SK-N-MC (cell line): ENCODE data around the gene RCBTB1.
"Not testable (repeated sequence)": the region's sequence is repeated elsewhere in the genome, so short reads cannot be mapped to it uniquely, and the experiment has no call there.

ENCODE experiments used
- DNase-seq: peaks from one replicate; pipeline ENCODE4 v3.0.0-alpha.2; 2011; ENCODE audit warnings: low read depth, low spot score
- H3K27ac ChIP-seq: fragments of 200-600 bp; sonication (generic); 2 replicates; pipeline ENCODE4 v1.5.1; 2016; ENCODE audit warnings: mixed run types
- H3K36me3 ChIP-seq: fragments of 200-600 bp; sonication (generic); 2 replicates; pipeline ENCODE4 v1.6.1; 2017; ENCODE audit warnings: antibody characterized with exemption, low read length, mixed read lengths; ENCODE audit not compliant: insufficient read depth
- H3K4me3 ChIP-seq: fragments of 200-600 bp; sonication (generic); 2 replicates; pipeline ENCODE4 v1.5.1; 2016
- H3K9ac ChIP-seq: fragments of 200-600 bp; sonication (generic); 2 replicates; pipeline ENCODE4 v1.8.0; 2017; ENCODE audit warnings: mixed run types, mixed read lengths; ENCODE audit not compliant: insufficient read length
- H3K9me3 ChIP-seq: fragments of 200-600 bp; sonication (generic); 2 replicates; pipeline ENCODE4 v1.6.1; 2017; ENCODE audit warnings: low read depth, mild to moderate bottlenecking, antibody characterized with exemption, low read length, moderate library complexity, mixed read lengths
- EZH2 ChIP-seq: fragments of 200-600 bp; sonication (generic); IDR thresholded peaks from one replicate; pipeline ENCODE4 v1.6.1; 2017; ENCODE audit warnings: antibody characterized with exemption
- FOXP2 ChIP-seq: optimal IDR thresholded peaks from 2 replicates; pipeline ENCODE3; 2011; ENCODE audit warnings: mild to moderate bottlenecking, moderate library complexity; ENCODE audit not compliant: insufficient read depth; ENCODE audit errors: extremely low read length, control extremely low read depth
- POLR2AphosphoS5 ChIP-seq: IDR thresholded peaks from 2 replicates; pipeline ENCODE4 v1.6.1; 2012; ENCODE audit warnings: mild to moderate bottlenecking, low read depth, low read length, borderline replicate concordance

The RCBTB1 gene

DNA sequence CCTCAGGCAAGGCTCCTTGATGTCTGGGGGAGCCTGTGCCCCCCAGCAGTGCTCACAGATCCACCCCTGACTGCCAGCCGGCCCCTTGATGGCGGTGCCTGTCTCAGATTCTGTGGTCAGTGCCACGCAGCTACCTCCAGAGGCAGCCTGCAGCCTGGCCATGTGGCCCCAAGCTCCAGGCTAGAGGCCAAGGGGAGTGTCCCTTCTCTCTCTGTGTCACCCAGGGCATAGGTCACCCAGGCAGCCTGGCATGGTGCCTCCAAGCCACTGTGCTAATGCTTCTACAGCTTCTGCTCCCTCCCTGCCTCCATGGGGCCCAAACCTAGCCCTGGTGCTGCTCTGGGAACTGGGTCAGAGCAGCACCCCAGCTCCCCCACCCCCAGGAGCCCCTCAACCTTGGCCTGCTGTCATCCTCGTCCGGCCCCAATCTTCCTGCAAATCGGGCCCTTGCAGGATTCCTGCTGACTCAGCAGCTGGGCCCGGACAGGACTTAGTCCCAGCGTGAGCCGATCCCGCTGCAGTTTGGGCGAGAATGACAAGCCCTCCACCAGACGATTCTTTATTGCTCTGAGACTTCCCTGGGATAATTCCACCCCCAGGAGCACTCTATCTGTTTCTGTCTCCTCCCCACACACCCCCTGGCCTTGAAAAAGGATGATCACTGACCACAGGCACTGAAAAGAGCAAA, 40.2 kb upstream of the RCBTB1 start:
- no peaks in the 10 kb centered on the region for H3K36me3 ChIP-seq
- no peak overlapping the region for H3K9ac ChIP-seq
- H3K27ac ChIP-seq = no peak overlapping the region
- H3K4me3 ChIP-seq = no peak overlapping the region
- DNase-seq = no peak
- TF ChIP-seq POLR2AphosphoS5 (no peak), EZH2 (no peak), FOXP2 (no peak)
- no peaks in the 10 kb centered on the region for H3K9me3 ChIP-seq

DNA sequence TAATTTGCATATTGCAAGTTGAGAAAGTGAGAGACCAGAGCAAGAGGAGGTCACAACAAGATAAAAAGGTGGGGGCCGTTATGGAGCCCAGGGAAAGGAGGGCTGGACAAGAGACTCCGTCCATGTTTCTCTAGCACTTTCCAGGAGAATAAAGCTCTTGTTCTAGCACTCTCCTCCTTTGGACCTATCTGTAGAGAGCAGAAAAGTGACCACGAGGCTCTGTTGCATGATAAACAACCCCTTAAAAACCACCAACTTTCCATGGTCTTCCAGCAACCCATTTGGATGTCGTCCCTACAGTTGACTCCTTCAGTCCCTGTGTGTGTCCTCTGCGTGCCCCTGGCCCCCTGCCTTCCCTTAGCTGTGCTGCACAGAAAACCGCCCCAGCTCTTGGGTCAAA, 38.9 kb upstream of the RCBTB1 start:
- no peaks in the 10 kb centered on the region for H3K36me3 ChIP-seq
- no peak overlapping the region for H3K4me3 ChIP-seq
- TF ChIP-seq POLR2AphosphoS5 = no peak
- no peak for TF ChIP-seq FOXP2
- no peak for TF ChIP-seq EZH2
- no peak for DNase-seq
- no peak overlapping the region for H3K9ac ChIP-seq
- no peaks in the 10 kb centered on the region for H3K9me3 ChIP-seq
- H3K27ac ChIP-seq = no peak overlapping the region

DNA sequence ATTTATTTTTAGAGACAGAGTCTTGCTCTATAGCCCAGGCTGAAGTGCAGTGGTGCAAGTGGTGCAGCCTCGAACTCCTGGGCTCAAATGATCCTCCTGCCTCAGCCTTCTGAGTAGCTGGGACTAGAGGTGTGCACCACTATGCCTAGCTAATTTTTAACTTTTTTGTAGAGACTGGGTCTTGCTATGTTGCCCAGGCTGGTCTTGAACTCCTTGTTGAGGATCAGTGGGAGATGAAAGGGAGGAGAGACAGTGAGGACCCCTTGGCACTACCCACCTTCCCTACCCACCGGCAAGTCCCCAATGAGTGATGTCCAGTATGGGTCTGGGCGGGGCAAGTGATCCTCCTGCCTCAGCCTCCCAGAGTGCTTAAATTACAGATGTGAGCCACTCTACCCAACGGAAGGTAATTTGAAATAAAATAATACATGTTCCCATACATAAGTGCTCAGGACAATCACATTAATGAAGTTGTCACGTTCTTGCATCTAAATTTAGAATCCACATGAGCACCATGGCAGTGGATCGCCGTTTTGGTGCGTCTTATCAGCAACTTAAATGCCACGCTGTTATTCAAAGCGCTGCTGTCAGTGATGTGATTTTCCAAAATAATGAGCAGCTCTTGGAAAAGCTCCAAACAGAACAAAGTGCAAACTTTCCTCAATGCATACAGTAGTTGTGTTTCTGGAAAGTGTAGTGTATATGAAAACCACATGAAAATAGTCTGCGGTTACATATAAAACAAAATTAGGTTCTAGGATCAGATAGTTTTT, 37.0 kb upstream of the RCBTB1 start:
- no peaks in the 10 kb centered on the region for H3K9me3 ChIP-seq
- DNase-seq = no peak
- H3K9ac ChIP-seq = no peak overlapping the region
- TF ChIP-seq POLR2AphosphoS5 (no peak), FOXP2 (no peak), EZH2 (no peak)
- no peak overlapping the region for H3K27ac ChIP-seq
- H3K4me3 ChIP-seq = no peak overlapping the region
- H3K36me3 ChIP-seq = no peaks in the 10 kb centered on the region

DNA sequence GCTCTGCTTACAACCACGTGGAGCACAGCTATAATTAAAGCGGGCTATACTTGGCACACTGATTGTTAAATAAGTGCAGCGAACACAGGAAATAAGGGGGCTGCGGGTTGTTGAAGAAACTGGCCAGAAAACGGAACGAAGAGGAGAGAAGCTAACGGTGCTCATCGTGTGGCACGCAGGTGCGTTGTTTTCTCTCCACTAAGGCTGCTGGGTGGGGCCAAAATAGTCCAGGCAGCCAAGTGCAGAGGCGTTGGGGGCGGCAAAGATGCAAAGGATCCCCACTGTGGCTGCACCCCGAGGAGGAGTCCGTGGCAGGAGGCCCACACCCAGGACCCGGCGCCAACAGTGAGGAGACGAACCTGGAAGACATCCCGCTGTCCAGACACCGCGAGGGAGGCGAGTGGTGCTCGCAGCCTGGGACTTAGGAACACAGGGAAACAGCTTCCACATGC, 34.8 kb upstream of the RCBTB1 start:
- no peak overlapping the region for H3K9ac ChIP-seq
- no peaks in the 10 kb centered on the region for H3K36me3 ChIP-seq
- H3K4me3 ChIP-seq = no peak overlapping the region
- H3K9me3 ChIP-seq = no peaks in the 10 kb centered on the region
- TF ChIP-seq EZH2 (no peak), FOXP2 (no peak), POLR2AphosphoS5 (no peak)
- H3K27ac ChIP-seq = no peak overlapping the region
- DNase-seq = no peak

DNA sequence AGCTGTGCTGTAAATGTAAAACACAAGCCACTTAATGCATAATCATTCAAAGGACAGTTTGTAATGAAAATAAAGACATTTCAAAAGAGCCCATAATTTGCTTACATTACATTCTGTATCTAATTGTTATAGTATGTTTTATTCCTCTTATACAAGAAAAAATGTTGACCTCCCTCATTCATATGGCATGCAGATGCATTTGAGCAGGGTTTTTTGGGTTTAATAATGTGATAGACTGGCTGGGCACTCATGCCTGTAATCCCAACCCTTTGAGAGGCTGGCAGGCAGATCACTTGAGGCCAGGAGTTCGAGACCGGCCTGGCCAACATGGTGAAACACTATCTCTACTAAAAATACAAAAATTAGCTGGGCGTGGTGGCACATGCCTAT, 31.3 kb upstream of the RCBTB1 start:
- H3K9ac ChIP-seq = no peak overlapping the region
- no peak for TF ChIP-seq POLR2AphosphoS5
- no peak for TF ChIP-seq EZH2
- TF ChIP-seq FOXP2 = no peak
- DNase-seq = no peak
- no peaks in the 10 kb centered on the region for H3K36me3 ChIP-seq
- no peak overlapping the region for H3K27ac ChIP-seq
- no peak overlapping the region for H3K4me3 ChIP-seq
- no peaks in the 10 kb centered on the region for H3K9me3 ChIP-seq

DNA sequence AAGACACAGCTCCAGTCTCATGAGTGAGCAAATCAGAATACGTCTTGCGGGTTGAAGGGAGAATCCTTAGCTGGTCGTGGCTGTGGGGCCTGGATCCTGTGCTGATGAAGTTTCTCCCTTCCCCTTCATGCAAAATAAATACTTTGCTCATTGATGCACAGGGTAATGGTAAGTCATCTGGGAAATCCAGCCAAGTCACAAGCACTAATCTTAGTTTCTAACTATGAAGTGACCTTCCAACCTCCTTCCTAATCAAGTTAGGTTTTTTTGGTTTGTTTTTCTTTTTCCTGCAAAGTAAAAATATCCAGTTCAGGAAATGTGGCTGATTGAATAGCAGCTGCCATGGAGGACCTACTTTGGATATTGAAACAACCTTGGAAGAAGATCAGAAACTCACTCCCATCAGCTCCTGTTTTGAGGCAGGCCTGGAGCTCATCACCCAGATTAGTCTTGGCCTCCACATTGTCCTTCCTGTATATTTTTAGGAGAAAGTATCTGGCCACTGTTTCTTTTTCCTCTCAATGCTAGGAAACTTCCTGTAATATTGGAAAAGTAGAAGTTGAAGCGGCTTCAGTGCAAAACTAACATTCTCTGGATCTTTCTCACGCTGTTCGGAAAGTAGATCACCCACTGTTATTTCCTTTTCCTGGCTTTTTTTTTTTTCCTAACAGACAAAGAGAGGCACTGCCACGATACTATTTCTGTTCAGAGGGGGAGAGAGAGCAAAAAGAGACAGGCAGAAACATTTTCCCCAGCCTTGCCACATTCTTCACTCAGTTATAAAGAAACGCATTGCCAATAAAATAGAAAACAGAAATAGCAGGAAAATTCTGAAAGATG, 30.7 kb upstream of the RCBTB1 start:
- TF ChIP-seq FOXP2 (no peak), EZH2 (no peak)
- peak overlapping the region; percentile 17; the same call in 1 of the 2 replicates for H3K27ac ChIP-seq
- H3K4me3 ChIP-seq = no peak overlapping the region
- no peaks in the 10 kb centered on the region for H3K9me3 ChIP-seq
- no peak for DNase-seq
- no peaks in the 10 kb centered on the region for H3K36me3 ChIP-seq
- H3K9ac ChIP-seq = no peak overlapping the region

DNA sequence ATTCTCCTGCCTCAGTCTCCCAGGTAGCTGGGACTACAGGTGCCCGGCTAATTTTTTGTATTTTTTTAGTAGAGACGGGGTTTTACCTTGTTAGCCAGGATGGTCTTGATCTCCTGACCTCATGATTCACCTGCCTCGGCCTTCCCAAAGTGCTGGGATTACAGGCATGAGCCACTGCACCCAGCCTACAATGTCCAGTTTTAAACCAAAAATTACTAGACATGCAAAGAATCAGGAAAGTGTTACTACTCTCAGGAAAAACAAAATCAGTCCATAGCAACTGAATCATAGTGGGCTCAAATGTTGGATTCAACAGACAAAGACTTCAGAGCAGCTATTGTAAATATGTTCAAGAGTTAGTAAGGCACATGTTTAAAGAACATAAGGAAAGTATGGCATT, 26.7 kb upstream of the RCBTB1 start:
- not testable (repeated sequence) for H3K27ac ChIP-seq, DNase-seq, H3K36me3 ChIP-seq, H3K9me3 ChIP-seq, H3K9ac ChIP-seq, H3K4me3 ChIP-seq

DNA sequence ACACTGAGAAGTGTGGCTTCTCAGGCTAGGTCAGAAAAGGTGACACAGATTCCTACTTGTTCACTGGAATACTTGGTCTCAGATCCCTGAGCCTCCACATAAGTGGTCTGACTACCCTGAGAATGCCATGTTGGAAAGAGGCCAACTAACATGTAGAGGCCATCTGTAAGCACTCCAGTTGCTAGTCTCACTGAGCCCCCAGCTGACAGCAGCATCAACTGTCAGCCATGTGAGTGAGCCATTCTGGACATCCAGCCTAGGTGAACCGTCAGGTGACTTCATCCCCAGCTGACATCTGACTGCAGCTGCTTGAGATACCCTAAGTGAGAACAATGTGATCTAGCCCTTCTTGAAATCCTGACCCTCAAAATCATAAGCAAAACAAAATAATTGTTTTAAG, 24.8 kb upstream of the RCBTB1 start:
- TF ChIP-seq POLR2AphosphoS5 (no peak), FOXP2 (no peak), EZH2 (no peak)
- Histone ChIP-seq H3K9ac (no peak overlapping the region), H3K36me3 (no peaks in the 10 kb centered on the region), H3K9me3 (no peaks in the 10 kb centered on the region), H3K4me3 (no peak overlapping the region), H3K27ac (no peak overlapping the region)
- DNase-seq = no peak

DNA sequence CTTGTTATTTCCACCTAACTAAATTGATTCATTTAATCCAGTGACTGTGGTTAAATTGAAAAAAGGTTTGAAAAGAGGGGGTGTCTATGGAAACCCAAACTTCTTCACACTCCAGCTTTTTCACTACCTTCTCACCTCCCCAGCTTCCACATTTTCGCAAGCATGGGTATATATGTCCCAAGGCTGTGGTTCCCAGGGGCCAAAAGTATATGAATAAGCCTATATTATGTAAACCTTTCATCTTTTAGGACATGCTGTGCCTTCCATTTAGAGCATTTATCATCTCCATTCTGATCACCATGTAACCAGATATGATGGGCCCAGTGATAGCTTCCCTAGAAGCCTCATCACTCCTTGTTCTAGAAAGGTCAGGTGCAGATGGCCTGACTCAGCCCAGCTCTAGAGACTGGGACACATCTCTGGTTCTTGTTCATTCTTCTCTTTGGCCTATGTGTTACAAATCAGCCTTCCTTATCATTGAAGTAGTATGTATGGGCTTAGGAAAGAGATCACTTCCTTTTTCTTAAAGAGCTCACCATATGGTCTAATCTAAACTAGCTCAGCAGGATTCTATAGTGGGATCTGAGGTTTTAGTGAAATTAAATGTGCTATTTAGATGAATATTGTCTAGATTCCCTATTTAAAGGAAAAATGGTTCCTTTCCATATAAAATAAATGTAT, 23.4 kb upstream of the RCBTB1 start:
- H3K9ac ChIP-seq = no peak overlapping the region
- H3K27ac ChIP-seq = no peak overlapping the region
- DNase-seq = no peak

More for the DNA sequence above, 23.4 kb upstream of the RCBTB1 start:
- no peaks in the 10 kb centered on the region for H3K36me3 ChIP-seq
- TF ChIP-seq POLR2AphosphoS5 = no peak
- TF ChIP-seq EZH2 = no peak
- TF ChIP-seq FOXP2 = no peak
- no peak overlapping the region for H3K4me3 ChIP-seq
- no peaks in the 10 kb centered on the region for H3K9me3 ChIP-seq
